H1 (cell line): ENCODE results near the gene DDX23. TPM values are rescaled to one million over a fixed set of nuclear protein-coding genes. Genes with fewer than 3 reads are reported as not detected.

ENCODE experiments used
- CTCF ChIA-PET: fragments of 300-600 bp; sonication (Branson Sonifier 250); formaldehyde crosslinking; loops from one replicate; lab custom pipeline; 2021; ENCODE audit not compliant: partially characterized antibody; lab: Charles Lee
- POLR2A ChIA-PET: fragments of 300-600 bp; sonication (Branson Sonifier 250); formaldehyde crosslinking; loops from one replicate; lab custom pipeline; 2021; ENCODE audit warnings: inconsistent platforms; ENCODE audit not compliant: partially characterized antibody; lab: Charles Lee
- DNase-seq, 2 experiments: peaks; one replicate each; pipeline versions ENCODE4 v3.0.0 to v3.0.0-alpha.2; 2010 to 2022; ENCODE audit warnings: low spot score in 2 of 2, low read depth in 1 of 2, mixed read lengths in 1 of 2
- FAIRE-seq: peaks from 2 replicates; lab custom pipeline; 2011; peaks lifted over from hg19 to GRCh38; lab: Jason Lieb, UNC
- H2AFZ ChIP-seq: 2 replicates; pipeline ENCODE4 v1.8.1; 2012; ENCODE audit warnings: low read length, inconsistent platforms
- H2AK5ac ChIP-seq: 2 replicates; pipeline ENCODE4 v1.6.1; 2013; ENCODE audit warnings: low read depth, low read length
- H2BK120ac ChIP-seq: replicated peaks from 2 replicates; pipeline ENCODE3; 2013; ENCODE audit warnings: low read depth, low read length, inconsistent platforms
- H2BK12ac ChIP-seq: 2 replicates; pipeline ENCODE4 v1.6.1; 2013; ENCODE audit warnings: low read depth, low read length
- H2BK15ac ChIP-seq: 2 replicates; pipeline ENCODE4 v1.6.1; 2013; ENCODE audit warnings: low read length
- H2BK20ac ChIP-seq: 2 replicates; pipeline ENCODE4 v1.6.1; 2013; ENCODE audit warnings: low read length
- H2BK5ac ChIP-seq: 2 replicates; pipeline ENCODE4 v1.6.1; 2013; ENCODE audit warnings: low read depth, low read length
- H3K14ac ChIP-seq: 2 replicates; pipeline ENCODE4 v1.6.1; 2013; ENCODE audit warnings: inconsistent platforms; ENCODE audit not compliant: insufficient read length
- H3K18ac ChIP-seq: 2 replicates; pipeline ENCODE4 v1.6.1; 2013; ENCODE audit warnings: low read length; ENCODE audit errors: extremely low read depth
- H3K23ac ChIP-seq: 2 replicates; pipeline ENCODE4 v1.6.1; 2013; ENCODE audit warnings: inconsistent platforms; ENCODE audit not compliant: insufficient read length
- H3K23me2 ChIP-seq: 2 replicates; pipeline ENCODE4 v1.6.1; 2013; ENCODE audit warnings: low read depth, low read length
- H3K27ac ChIP-seq: 2 replicates; pipeline ENCODE4 v1.6.1; 2011; ENCODE audit warnings: low read depth, low read length, inconsistent platforms
- H3K27me3 ChIP-seq, 4 experiments: replicated peaks in 1 of 4; 1 replicate in 1 of 4; 2 replicates in 3 of 4; pipeline versions ENCODE4 v1.6.1 to v1.8.1; 2011 to 2013; ENCODE audit warnings: low read length in 3 of 4, mild to moderate bottlenecking in 3 of 4, inconsistent platforms in 2 of 4, mixed read lengths in 2 of 4, moderate library complexity in 1 of 4; ENCODE audit not compliant: control insufficient read depth in 3 of 4, insufficient read depth in 3 of 4; ENCODE audit errors: extremely low read depth in 1 of 4
- H3K36me3 ChIP-seq, 4 experiments: 2 replicates each; pipeline versions ENCODE4 v1.6.1 to v1.8.1; 2011 to 2013; ENCODE audit warnings: mild to moderate bottlenecking in 4 of 4, low read length in 3 of 4, moderate library complexity in 2 of 4, control low read depth in 1 of 4, inconsistent platforms in 1 of 4; ENCODE audit not compliant: insufficient read depth in 4 of 4, control insufficient read depth in 2 of 4
- H3K4ac ChIP-seq: replicated peaks from 2 replicates; pipeline ENCODE3; 2013; ENCODE audit warnings: low read length, low read depth, mixed read lengths, inconsistent platforms; ENCODE audit not compliant: insufficient read length
- H3K4me1 ChIP-seq, 4 experiments: replicated peaks in 1 of 4; 1 replicate in 1 of 4; 2 replicates in 3 of 4; pipeline versions ENCODE4 v1.6.1 to v1.8.1; 2011 to 2013; ENCODE audit warnings: low read length in 3 of 4, inconsistent platforms in 2 of 4, mixed read lengths in 1 of 4; ENCODE audit not compliant: insufficient read depth in 4 of 4, control insufficient read depth in 3 of 4
- H3K4me2 ChIP-seq, 2 experiments: 2 replicates each; pipeline versions ENCODE4 v1.6.1 to v1.8.1; 2011 to 2013; ENCODE audit warnings: low read depth in 2 of 2, low read length in 2 of 2, control low read depth in 1 of 2, inconsistent platforms in 1 of 2, mild to moderate bottlenecking in 1 of 2; ENCODE audit not compliant: insufficient read depth in 1 of 2
- H3K4me3 ChIP-seq, 4 experiments: fragments of 200-600, 300-600 bp in 1 of 4; sonication (generic), shearing (Covaris generic), sonication (Bioruptor Twin) in 1 of 4; 2 replicates each; pipeline versions ENCODE4 v1.5.1 to v1.8.1; 2011 to 2016; ENCODE audit warnings: low read length in 4 of 4, low read depth in 3 of 4, control low read depth in 2 of 4, inconsistent platforms in 2 of 4, mild to moderate bottlenecking in 2 of 4, mixed read lengths in 1 of 4, moderate library complexity in 1 of 4; ENCODE audit not compliant: insufficient read depth in 2 of 4; ENCODE audit errors: extremely low read depth in 1 of 4
- H3K56ac ChIP-seq: replicated peaks from 2 replicates; pipeline ENCODE3; 2013; ENCODE audit warnings: low read depth, mild to moderate bottlenecking, mixed read lengths, low read length, inconsistent platforms; ENCODE audit not compliant: insufficient read length
- H3K79me1 ChIP-seq: 2 replicates; pipeline ENCODE4 v1.6.1; 2013; ENCODE audit warnings: low read depth, low read length, control low read depth
- H3K79me2 ChIP-seq, 2 experiments: 2 replicates each; pipeline versions ENCODE4 v1.6.1 to v1.8.1; 2012 to 2013; ENCODE audit warnings: low read length in 2 of 2, mild to moderate bottlenecking in 2 of 2, inconsistent platforms in 1 of 2; ENCODE audit not compliant: insufficient read depth in 2 of 2, control insufficient read depth in 1 of 2
- H3K9ac ChIP-seq, 4 experiments: replicated peaks in 1 of 4; 1 replicate in 1 of 4; 2 replicates in 3 of 4; pipeline versions ENCODE4 v1.6.1 to v1.8.1; 2011 to 2013; ENCODE audit warnings: low read depth in 3 of 4, low read length in 3 of 4, control low read depth in 2 of 4, mild to moderate bottlenecking in 2 of 4, moderate library complexity in 2 of 4, inconsistent platforms in 1 of 4; ENCODE audit errors: extremely low read depth in 1 of 4
- H3K9me3 ChIP-seq, 2 experiments: 2 replicates each; pipeline versions ENCODE4 v1.6.1 to v1.8.1; 2012 to 2013; ENCODE audit warnings: mild to moderate bottlenecking in 2 of 2, moderate library complexity in 2 of 2, control low read depth in 1 of 2, inconsistent platforms in 1 of 2, low read depth in 1 of 2, low read length in 1 of 2, mixed read lengths in 1 of 2; ENCODE audit not compliant: insufficient read depth in 2 of 2
- H4K20me1 ChIP-seq, 2 experiments: replicated peaks in 1 of 2; 2 replicates each; pipeline versions ENCODE3 to v1.8.1; 2011 to 2013; ENCODE audit warnings: inconsistent platforms in 2 of 2, low read length in 2 of 2, mild to moderate bottlenecking in 1 of 2; ENCODE audit not compliant: insufficient read depth in 2 of 2, control insufficient read depth in 1 of 2
- H4K5ac ChIP-seq: 2 replicates; pipeline ENCODE4 v1.6.1; 2013; ENCODE audit warnings: low read length, low read depth, mixed read lengths, inconsistent platforms; ENCODE audit not compliant: insufficient read length
- H4K8ac ChIP-seq: 2 replicates; pipeline ENCODE4 v1.8.0; 2013; ENCODE audit warnings: mild to moderate bottlenecking, moderate library complexity, low read length, inconsistent platforms; ENCODE audit not compliant: insufficient read depth; ENCODE audit errors: extremely low read depth
- H4K91ac ChIP-seq: replicated peaks from 2 replicates; pipeline ENCODE3; 2013; ENCODE audit warnings: low read length, mixed read lengths, inconsistent platforms; ENCODE audit not compliant: insufficient read length
- CBX8 ChIP-seq: fragments of 300-800, 300-1000 bp; sonication (generic); IDR thresholded peaks from 2 replicates; pipeline ENCODE4 v1.7.1; 2016; ENCODE audit warnings: low read depth, low read length, borderline replicate concordance
- EGR1 ChIP-seq: IDR thresholded peaks from 2 replicates; pipeline ENCODE4 v1.6.1; 2011; ENCODE audit warnings: low read depth, low read length, borderline replicate concordance
- GTF2F1 ChIP-seq: IDR thresholded peaks from 2 replicates; pipeline ENCODE4 v1.6.1; 2012; ENCODE audit warnings: low read depth, low read length, improper control_type of control experiment, borderline replicate concordance
- MAFK ChIP-seq: IDR thresholded peaks from 2 replicates; pipeline ENCODE4 v1.6.1; 2012; ENCODE audit warnings: low read depth, mild to moderate bottlenecking, improper control_type of control experiment, low read length
- RXRA ChIP-seq: IDR thresholded peaks from 2 replicates; pipeline ENCODE4 v1.6.1; 2011; ENCODE audit warnings: low read depth, mild to moderate bottlenecking, low read length, moderate library complexity; ENCODE audit not compliant: insufficient read depth
- SIX5 ChIP-seq: IDR thresholded peaks from 2 replicates; pipeline ENCODE4 v1.6.1; 2011; ENCODE audit warnings: mild to moderate bottlenecking, low read depth, low read length
- WGBS, 2 experiments: shearing (Covaris generic) in 1 of 2; methylation state at CpG; one replicate each; pipeline versions ENCODE4 v1.1.6 to v1.1.7; 2013 to 2015; ENCODE audit warnings: low lambda C conversion rate in 2 of 2, mixed read lengths in 2 of 2, inconsistent platforms in 1 of 2, low coverage in 1 of 2, missing lambda C conversion rate in 1 of 2; ENCODE audit not compliant: insufficient replicate concordance in 2 of 2, insufficient coverage in 1 of 2, insufficient read length in 1 of 2; ENCODE audit errors: extremely low coverage in 1 of 2, missing lambda C conversion rate in 1 of 2; 5-methylcytosine and 5-hydroxymethylcytosine counted together
- polyA plus RNA-seq, 7 experiments: library from polyadenylated mRNA; depleted of rRNA in 3 of 7; stranded (reverse) in 5 of 7; unstranded in 2 of 7; fragments of >200 nt in 5 of 7; fragments of 200-250 nt in 2 of 7; gene quantifications; 1 replicate in 5 of 7; 2 replicates in 1 of 7; 4 replicates in 1 of 7; pipeline versions ENCODE4 v1.2.1 to v1.2.3, GENCODE V29; 2011 to 2013; ENCODE audit warnings: missing spikeins in 2 of 7, mixed read lengths in 2 of 7
- total RNA-seq: library from RNA; stranded (reverse); fragmentation: NEBNext Ultra II Directional; extraction: Animal tissue kit (Norgen Biotek cat#: 25700); gene quantifications from 2 replicates; pipeline ENCODE4 v1.2.1, GENCODE V29; 2021

Gene DDX23
- total and polyA plus RNA-seq, 2 of the 8 experiments (the other 6 are each of a cell fraction or from before 2014, with no cell fraction given) = 43.5 to 107 TPM

DNA sequence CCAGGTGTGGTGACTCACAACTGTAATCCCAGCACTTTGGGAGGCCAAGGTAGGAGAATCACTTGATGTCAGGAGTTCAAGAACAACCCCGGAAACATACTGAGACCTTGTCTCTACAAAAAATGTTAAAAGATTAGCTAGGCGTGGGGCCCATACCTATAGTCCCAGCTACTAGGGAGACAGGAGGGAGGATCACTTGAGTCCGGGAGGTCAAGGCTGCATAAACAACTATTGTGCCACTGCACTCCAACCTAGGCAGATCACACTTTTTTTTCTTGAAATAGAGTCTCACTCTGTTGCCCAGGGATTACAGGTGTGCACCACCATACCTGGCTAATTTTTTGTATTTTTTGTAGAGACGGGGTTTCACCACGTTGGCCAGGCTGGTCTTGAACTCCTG is 7.6 kb upstream of the DDX23 start:
- Histone ChIP-seq H3K14ac (no peak overlapping the region), H4K8ac (no peak overlapping the region), H3K23ac (no peak overlapping the region), H3K4ac (no peak overlapping the region), H4K5ac (no peak overlapping the region), H3K56ac (no peak overlapping the region), H3K79me1 (no peaks in the 10 kb centered on the region; the same call in 1 of the 2 replicates), H2AFZ (no peak overlapping the region), H3K18ac (no peak overlapping the region), H3K4me2 (no peak overlapping the region), H3K9ac (no peak overlapping the region), H3K4me1 (peaks cover 4 to 17% (median 13%) of the 10 kb centered on the region in 4 experiments), H3K27me3 (no peaks in the 10 kb centered on the region), H2BK20ac (no peak overlapping the region), H3K9me3 (no peaks in the 10 kb centered on the region), H3K79me2 (peaks cover 0 to 23% of the 10 kb centered on the region in 2 experiments; a peak in 2 of 4 replicates), H4K91ac (no peak overlapping the region), H4K20me1 (peaks cover 12 to 18% of the 10 kb centered on the region in 2 experiments), H3K23me2 (peaks cover 6% of the 10 kb centered on the region), H2BK5ac (no peak overlapping the region), H2BK12ac (no peak overlapping the region), H2BK120ac (no peak overlapping the region), H3K27ac (no peak overlapping the region), H2AK5ac (no peak overlapping the region), H3K36me3 (peaks cover 22 to 55% (median 34%) of the 10 kb centered on the region in 4 experiments), H2BK15ac (no peak overlapping the region), H3K4me3 (no peak overlapping the region)
- TF ChIP-seq MAFK (no peak), RXRA (no peak), SIX5 (no peak), GTF2F1 (no peak), EGR1 (no peak), CBX8 (no peak)
- POLR2A ChIA-PET = interaction anchor here (0.7 to 22.9 kb wide), 7 partner anchors 6 to 130 kb away, joined by 3 to 651 read pairs (median 4); partner anchors contain the start of gene DDX23
- FAIRE-seq = no peak
- 91% methylated on average over 5 of the region's 5 CpGs; no CpG with 5 or more reads in 1 of the 2 experiments for WGBS, 2 experiments
- no peak for DNase-seq
- CTCF ChIA-PET = interaction anchor here (1.1 to 26.4 kb wide), 5 partner anchors 8 to 54 kb away, joined by 3 to 678 read pairs (median 4); a partner anchor contains a TSS
